ENCODE data around the gene DMRT2. TPM values are rescaled to one million over a fixed set of nuclear protein-coding genes. Genes with fewer than 3 reads are reported as not detected.

Gene DMRT2
- total RNA-seq, 1 donor from 2014 or later: 0.31 TPM

GRCh38 chr9:1007312-1007711 is 42.8 kb upstream of the DMRT2 start:
- no peaks in the 10 kb centered on the region for H3K9me3 Mint-ChIP-seq (ENCODE audit: unreplicated experiment)
- H3K27me3 Mint-ChIP-seq (ENCODE audit: unreplicated experiment): no peaks in the 10 kb centered on the region
- no peak overlapping the region for H3K27ac Mint-ChIP-seq (ENCODE audit: unreplicated experiment)
- H3K4me3 Mint-ChIP-seq (ENCODE audit: unreplicated experiment): no peak overlapping the region
- H3K36me3 Mint-ChIP-seq (ENCODE audit: low read depth, unreplicated experiment): no peaks in the 10 kb centered on the region
- DNase-seq (ENCODE audit: low spot score): no peak
- no peak for TF ChIP-seq CTCF (IDR thresholded peaks at IDR 0.05; ENCODE audit: unreplicated experiment)
- peaks cover 15% of the 10 kb centered on the region for H3K4me1 Mint-ChIP-seq (ENCODE audit: unreplicated experiment)

DNA sequence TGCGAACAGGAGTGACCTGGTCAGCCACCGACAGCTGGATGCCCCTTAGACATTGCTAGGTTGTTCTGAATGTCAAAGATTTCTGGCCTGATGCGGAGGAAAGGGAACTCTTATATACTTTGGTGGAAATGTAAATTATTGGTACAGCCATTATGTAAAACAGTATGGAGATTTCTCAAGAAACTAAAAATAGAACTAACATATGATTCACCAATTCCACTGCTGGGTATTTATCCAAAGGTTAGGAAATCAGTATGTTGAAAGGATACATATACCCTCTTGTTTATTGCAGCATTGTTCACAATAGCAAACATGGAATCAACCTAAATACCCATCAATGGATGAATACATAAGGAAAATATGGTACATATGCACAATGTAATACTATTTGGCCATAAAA is 41.9 kb upstream of the DMRT2 start:
- H3K4me1 Mint-ChIP-seq (ENCODE audit: unreplicated experiment): peaks cover 15% of the 10 kb centered on the region
- no peaks in the 10 kb centered on the region for H3K36me3 Mint-ChIP-seq (ENCODE audit: low read depth, unreplicated experiment)
- no peak for DNase-seq (ENCODE audit: low spot score)
- no peaks in the 10 kb centered on the region for H3K9me3 Mint-ChIP-seq (ENCODE audit: unreplicated experiment)
- no peak for TF ChIP-seq CTCF (IDR thresholded peaks at IDR 0.05; ENCODE audit: unreplicated experiment)
- H3K27me3 Mint-ChIP-seq (ENCODE audit: unreplicated experiment): no peaks in the 10 kb centered on the region
- H3K27ac Mint-ChIP-seq (ENCODE audit: unreplicated experiment): no peak overlapping the region
- no peak overlapping the region for H3K4me3 Mint-ChIP-seq (ENCODE audit: unreplicated experiment)

GRCh38 chr9:1009101-1009707 is 41.0 kb upstream of the DMRT2 start:
- Mint-ChIP-seq H3K27me3 (ENCODE audit: unreplicated experiment) (no peaks in the 10 kb centered on the region), H3K27ac (ENCODE audit: unreplicated experiment) (no peak overlapping the region), H3K36me3 (ENCODE audit: low read depth, unreplicated experiment) (no peaks in the 10 kb centered on the region), H3K9me3 (ENCODE audit: unreplicated experiment) (no peaks in the 10 kb centered on the region), H3K4me1 (ENCODE audit: unreplicated experiment) (peaks cover 15% of the 10 kb centered on the region), H3K4me3 (ENCODE audit: unreplicated experiment) (no peak overlapping the region)
- peak; percentile 90 for DNase-seq (ENCODE audit: low spot score)
- TF ChIP-seq CTCF (IDR thresholded peaks at IDR 0.05; ENCODE audit: unreplicated experiment): peak; percentile 96

DNA sequence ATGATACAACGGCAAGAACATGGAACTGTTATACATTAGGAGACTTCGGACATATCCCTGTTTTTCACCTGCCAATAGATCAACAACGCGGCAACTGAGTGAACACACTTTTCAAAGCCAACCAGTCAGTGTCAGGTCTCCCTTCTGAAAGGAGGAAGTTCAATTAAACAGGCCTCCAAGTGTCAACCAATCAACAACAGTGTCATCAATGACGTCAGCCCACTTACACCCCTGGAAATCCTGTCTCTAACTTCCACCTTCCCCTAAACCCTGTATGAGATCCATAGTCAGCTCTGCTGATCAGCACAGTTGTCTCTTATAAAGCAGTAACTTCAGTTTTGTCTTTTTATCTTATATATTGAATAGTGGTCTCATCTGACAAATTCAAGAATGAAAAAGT is 37.1 kb upstream of the DMRT2 start:
- peaks cover 15% of the 10 kb centered on the region for H3K4me1 Mint-ChIP-seq (ENCODE audit: unreplicated experiment)

More for the DNA sequence above, 37.1 kb upstream of the DMRT2 start:
- DNase-seq (ENCODE audit: low spot score): no peak
- no peaks in the 10 kb centered on the region for H3K36me3 Mint-ChIP-seq (ENCODE audit: low read depth, unreplicated experiment)
- H3K9me3 Mint-ChIP-seq (ENCODE audit: unreplicated experiment): no peaks in the 10 kb centered on the region
- no peaks in the 10 kb centered on the region for H3K27me3 Mint-ChIP-seq (ENCODE audit: unreplicated experiment)
- H3K4me3 Mint-ChIP-seq (ENCODE audit: unreplicated experiment): no peak overlapping the region
- no peak for TF ChIP-seq CTCF (IDR thresholded peaks at IDR 0.05; ENCODE audit: unreplicated experiment)
- no peak overlapping the region for H3K27ac Mint-ChIP-seq (ENCODE audit: unreplicated experiment)

Data from endothelial cell (in vitro differentiated cells).